Anterior cingulate cortex (tissue), 58 donors: Measurements from ENCODE around the gene GALNT17.

Source experiments
- DNase-seq, 58 donors: peaks; one replicate each; lab custom pipeline; 2025; lab: John Stamatoyannopoulos, UW

The GALNT17 gene

GRCh38 chr7:71645836-71646235 is 513.9 kb downstream of the GALNT17 start:
- DNase-seq = no peak

GRCh38 chr7:71649812-71650211 is 517.9 kb downstream of the GALNT17 start:
- DNase-seq = no peak

GRCh38 chr7:71650653-71651337 is 518.9 kb downstream of the GALNT17 start:
- no peak for DNase-seq

GRCh38 chr7:71652510-71652909 is 520.6 kb downstream of the GALNT17 start:
- peak in 1 of 58 donors; percentile 0 for DNase-seq

GRCh38 chr7:71657386-71657785 is 525.4 kb downstream of the GALNT17 start:
- no peak for DNase-seq

GRCh38 chr7:71659622-71660021 is 527.7 kb downstream of the GALNT17 start:
- DNase-seq = no peak

GRCh38 chr7:71661671-71662224 is 529.8 kb downstream of the GALNT17 start:
- no peak for DNase-seq

- no peak for DNase-seq
Measured at GRCh38 chr7:71665716-71666115, 533.8 kb downstream of the GALNT17 start.

- no peak for DNase-seq
Measured at GRCh38 chr7:71668572-71668971, 536.6 kb downstream of the GALNT17 start.

- peak in 3 of 58 donors; percentile 3 to 6 (median 3) for DNase-seq
Measured at GRCh38 chr7:71679480-71679879, 547.5 kb downstream of the GALNT17 start.

GRCh38 chr7:71682181-71682580 is 550.2 kb downstream of the GALNT17 start:
- no peak for DNase-seq

GRCh38 chr7:71682841-71683781 is 551.2 kb downstream of the GALNT17 start:
- DNase-seq = peak in 15 of 58 donors; percentile 4 to 74 (median 27)

- no peak for DNase-seq
Measured at GRCh38 chr7:71687286-71687685, 555.3 kb downstream of the GALNT17 start.

GRCh38 chr7:71687831-71688599 is 556.1 kb downstream of the GALNT17 start:
- no peak for DNase-seq

GRCh38 chr7:71691538-71691937 is 559.6 kb downstream of the GALNT17 start:
- DNase-seq = no peak

- DNase-seq = no peak
Measured at GRCh38 chr7:71694665-71695064, 562.7 kb downstream of the GALNT17 start.

GRCh38 chr7:71695186-71695585 is 563.2 kb downstream of the GALNT17 start:
- no peak for DNase-seq

- DNase-seq = no peak
Measured at GRCh38 chr7:71696511-71696910, 564.6 kb downstream of the GALNT17 start.

- DNase-seq = no peak
Measured at GRCh38 chr7:71697400-71697799, 565.5 kb downstream of the GALNT17 start.

GRCh38 chr7:71705217-71705616 is 573.3 kb downstream of the GALNT17 start:
- DNase-seq = peak in 5 of 58 donors; percentile 6 to 55 (median 14)
